ENCODE results near the gene PRLH.

Gene PRLH

GRCh38 chr2:237530472-237531433, 35.6 kb upstream of the PRLH start:
- 91% methylated on average over 12 of the region's 12 CpGs for WGBS
- no peak overlapping the region for H3K4me3 ChIP-seq (ENCODE audit: low read length)
- no peaks in the 10 kb centered on the region for H3K27me3 ChIP-seq (ENCODE audit: insufficient read depth, low read length)
- H3K27ac ChIP-seq (ENCODE audit: low read depth, low read length), result no peak overlapping the region
- H3K9ac ChIP-seq (ENCODE audit: low read depth, low read length), result no peak overlapping the region
- H3K4me1 ChIP-seq (ENCODE audit: insufficient read depth, low read length), result 0 out of 2 replicates have a peak, but pooled peaks cover 4% of the 10 kb centered on the region
- H3K9me3 ChIP-seq (ENCODE audit: insufficient read depth, low read depth, low read length), result no peaks in the 10 kb centered on the region
- no peaks in the 10 kb centered on the region for H3K36me3 ChIP-seq (ENCODE audit: insufficient read depth, low read length)

- Histone ChIP-seq H3K27ac (ENCODE audit: low read depth, low read length) (no peak overlapping the region), H3K36me3 (ENCODE audit: insufficient read depth, low read length) (no peaks in the 10 kb centered on the region), H3K4me3 (ENCODE audit: low read length) (no peak overlapping the region), H3K27me3 (ENCODE audit: insufficient read depth, low read length) (no peaks in the 10 kb centered on the region), H3K9me3 (ENCODE audit: insufficient read depth, low read depth, low read length) (no peaks in the 10 kb centered on the region), H3K4me1 (ENCODE audit: insufficient read depth, low read length) (0 out of 2 replicates have a peak, but pooled peaks cover 4% of the 10 kb centered on the region), H3K9ac (ENCODE audit: low read depth, low read length) (no peak overlapping the region)
- 53% methylated on average over 11 of the region's 11 CpGs for WGBS
These were observed 34.2 kb upstream of the PRLH start for GRCh38 chr2:237532160-237532559.

- 94% methylated on average over 7 of the region's 7 CpGs for WGBS
- no peaks in the 10 kb centered on the region for H3K27me3 ChIP-seq (ENCODE audit: insufficient read depth, low read length)
- no peak overlapping the region for H3K9ac ChIP-seq (ENCODE audit: low read depth, low read length)
- H3K9me3 ChIP-seq (ENCODE audit: insufficient read depth, low read depth, low read length), result no peaks in the 10 kb centered on the region
- H3K4me1 ChIP-seq (ENCODE audit: insufficient read depth, low read length), result 0 out of 2 replicates have a peak, but pooled peaks cover 4% of the 10 kb centered on the region
- H3K4me3 ChIP-seq (ENCODE audit: low read length), result no peak overlapping the region
- no peak overlapping the region for H3K27ac ChIP-seq (ENCODE audit: low read depth, low read length)
- no peaks in the 10 kb centered on the region for H3K36me3 ChIP-seq (ENCODE audit: insufficient read depth, low read length)
These were observed 32.7 kb upstream of the PRLH start for GRCh38 chr2:237533668-237534161.

- 89% methylated on average over 1 of the region's 1 CpG for WGBS
- no peaks in the 10 kb centered on the region for H3K9me3 ChIP-seq (ENCODE audit: insufficient read depth, low read depth, low read length)
- no peak overlapping the region for H3K9ac ChIP-seq (ENCODE audit: low read depth, low read length)
- H3K4me3 ChIP-seq (ENCODE audit: low read length), result no peak overlapping the region
- no peaks in the 10 kb centered on the region for H3K36me3 ChIP-seq (ENCODE audit: insufficient read depth, low read length)
- H3K27ac ChIP-seq (ENCODE audit: low read depth, low read length), result no peak overlapping the region
- 0 out of 2 replicates have a peak, but pooled peaks cover 4% of the 10 kb centered on the region for H3K4me1 ChIP-seq (ENCODE audit: insufficient read depth, low read length)
- H3K27me3 ChIP-seq (ENCODE audit: insufficient read depth, low read length), result no peaks in the 10 kb centered on the region
These were observed 32.0 kb upstream of the PRLH start for GRCh38 chr2:237534380-237534779.

GRCh38 chr2:237535385-237536082, 30.8 kb upstream of the PRLH start:
- WGBS, result 95% methylated on average over 8 of the region's 8 CpGs
- Histone ChIP-seq H3K4me3 (ENCODE audit: low read length) (no peak overlapping the region), H3K4me1 (ENCODE audit: insufficient read depth, low read length) (0 out of 2 replicates have a peak, but pooled peaks cover 4% of the 10 kb centered on the region), H3K27ac (ENCODE audit: low read depth, low read length) (no peak overlapping the region), H3K9me3 (ENCODE audit: insufficient read depth, low read depth, low read length) (no peaks in the 10 kb centered on the region), H3K27me3 (ENCODE audit: insufficient read depth, low read length) (no peaks in the 10 kb centered on the region), H3K36me3 (ENCODE audit: insufficient read depth, low read length) (no peaks in the 10 kb centered on the region), H3K9ac (ENCODE audit: low read depth, low read length) (no peak overlapping the region)

GRCh38 chr2:237536083-237536415, 30.3 kb upstream of the PRLH start:
- no peaks in the 10 kb centered on the region for H3K36me3 ChIP-seq (ENCODE audit: insufficient read depth, low read length)
- no peak overlapping the region for H3K4me3 ChIP-seq (ENCODE audit: low read length)
- H3K27ac ChIP-seq (ENCODE audit: low read depth, low read length), result no peak overlapping the region
- no peaks in the 10 kb centered on the region for H3K9me3 ChIP-seq (ENCODE audit: insufficient read depth, low read depth, low read length)
- H3K27me3 ChIP-seq (ENCODE audit: insufficient read depth, low read length), result no peaks in the 10 kb centered on the region
- 0 out of 2 replicates have a peak, but pooled peaks cover 4% of the 10 kb centered on the region for H3K4me1 ChIP-seq (ENCODE audit: insufficient read depth, low read length)
- H3K9ac ChIP-seq (ENCODE audit: low read depth, low read length), result no peak overlapping the region
- 93% methylated on average over 5 of the region's 5 CpGs for WGBS

GRCh38 chr2:237536617-237537016, 29.8 kb upstream of the PRLH start:
- Histone ChIP-seq H3K27ac (ENCODE audit: low read depth, low read length) (no peak overlapping the region), H3K4me3 (ENCODE audit: low read length) (no peak overlapping the region), H3K36me3 (ENCODE audit: insufficient read depth, low read length) (no peaks in the 10 kb centered on the region), H3K27me3 (ENCODE audit: insufficient read depth, low read length) (no peaks in the 10 kb centered on the region), H3K4me1 (ENCODE audit: insufficient read depth, low read length) (0 out of 2 replicates have a peak, but pooled peaks cover 4% of the 10 kb centered on the region), H3K9me3 (ENCODE audit: insufficient read depth, low read depth, low read length) (no peaks in the 10 kb centered on the region), H3K9ac (ENCODE audit: low read depth, low read length) (no peak overlapping the region)
- WGBS, result 96% methylated on average over 9 of the region's 9 CpGs

- H3K36me3 ChIP-seq (ENCODE audit: insufficient read depth, low read length), result no peaks in the 10 kb centered on the region
- no peak overlapping the region for H3K27ac ChIP-seq (ENCODE audit: low read depth, low read length)
- WGBS, result 84% methylated on average over 29 of the region's 29 CpGs
- H3K27me3 ChIP-seq (ENCODE audit: insufficient read depth, low read length), result no peaks in the 10 kb centered on the region
- no peak overlapping the region for H3K9ac ChIP-seq (ENCODE audit: low read depth, low read length)
- no peaks in the 10 kb centered on the region for H3K9me3 ChIP-seq (ENCODE audit: insufficient read depth, low read depth, low read length)
- H3K4me3 ChIP-seq (ENCODE audit: low read length), result no peak overlapping the region
- H3K4me1 ChIP-seq (ENCODE audit: insufficient read depth, low read length), result no peaks in the 10 kb centered on the region
These were observed 28.2 kb upstream of the PRLH start for GRCh38 chr2:237538001-237538720.

GRCh38 chr2:237538901-237539300, 27.5 kb upstream of the PRLH start:
- Histone ChIP-seq H3K4me3 (ENCODE audit: low read length) (no peak overlapping the region), H3K4me1 (ENCODE audit: insufficient read depth, low read length) (no peaks in the 10 kb centered on the region), H3K27me3 (ENCODE audit: insufficient read depth, low read length) (no peaks in the 10 kb centered on the region), H3K9me3 (ENCODE audit: insufficient read depth, low read depth, low read length) (no peaks in the 10 kb centered on the region), H3K36me3 (ENCODE audit: insufficient read depth, low read length) (no peaks in the 10 kb centered on the region), H3K9ac (ENCODE audit: low read depth, low read length) (no peak overlapping the region), H3K27ac (ENCODE audit: low read depth, low read length) (no peak overlapping the region)
- 95% methylated on average over 18 of the region's 18 CpGs for WGBS

GRCh38 chr2:237539681-237540080, 26.7 kb upstream of the PRLH start:
- H3K36me3 ChIP-seq (ENCODE audit: insufficient read depth, low read length), result no peaks in the 10 kb centered on the region
- no peaks in the 10 kb centered on the region for H3K4me1 ChIP-seq (ENCODE audit: insufficient read depth, low read length)
- no peaks in the 10 kb centered on the region for H3K9me3 ChIP-seq (ENCODE audit: insufficient read depth, low read depth, low read length)
- H3K27me3 ChIP-seq (ENCODE audit: insufficient read depth, low read length), result no peaks in the 10 kb centered on the region
- no peak overlapping the region for H3K9ac ChIP-seq (ENCODE audit: low read depth, low read length)
- 94% methylated on average over 5 of the region's 6 CpGs for WGBS
- H3K4me3 ChIP-seq (ENCODE audit: low read length), result no peak overlapping the region
- no peak overlapping the region for H3K27ac ChIP-seq (ENCODE audit: low read depth, low read length)

All from HUES64 (cell line).